Dendritic cell treated with granulocyte-macrophage colony-stimulating factor and Interleukin-4, amounts not matched to agents 40 ng/mL and 50 ng/mL, for 4 days (primary cell): Measurements from ENCODE around the gene TM2D1.
"Not testable (repeated sequence)": the region's sequence is repeated elsewhere in the genome, so short reads cannot be mapped to it uniquely, and the experiment has no call there.

Experiments used
- H3K27ac Mint-ChIP-seq: one replicate; pipeline ENCODE4 v1.8.0; 2022; ENCODE audit warnings: mild to moderate bottlenecking, mixed read lengths
- H3K27me3 Mint-ChIP-seq: one replicate; pipeline ENCODE4 v1.8.0; 2022; ENCODE audit warnings: mild to moderate bottlenecking, mixed read lengths
- H3K36me3 Mint-ChIP-seq: one replicate; pipeline ENCODE4 v1.8.0; 2022; ENCODE audit warnings: low read depth, mixed read lengths
- H3K4me1 Mint-ChIP-seq: one replicate; pipeline ENCODE4 v1.8.0; 2022; ENCODE audit warnings: low read depth, mixed read lengths
- H3K4me3 Mint-ChIP-seq: one replicate; pipeline ENCODE4 v1.8.0; 2022; ENCODE audit warnings: mild to moderate bottlenecking, moderate library complexity, mixed read lengths
- H3K9me3 Mint-ChIP-seq: one replicate; pipeline ENCODE4 v1.8.0; 2022; ENCODE audit warnings: mixed read lengths
- intact Hi-C: fragments of 100-400 bp; cut with micrococcal nuclease; formaldehyde crosslinking; loops from one replicate; pipeline ENCODE4 v1.15.0; 2022

Gene TM2D1

GRCh38 chr1:61692155-61692800 is 32.7 kb downstream of the TM2D1 start:
- H3K4me3 Mint-ChIP-seq = no peak overlapping the region

GRCh38 chr1:61687901-61688300 is 37.0 kb downstream of the TM2D1 start:
- Mint-ChIP-seq H3K27ac (no peak overlapping the region), H3K27me3 (no peaks in the 10 kb centered on the region), H3K36me3 (peaks cover 56% of the 10 kb centered on the region), H3K4me3 (no peak overlapping the region), H3K4me1 (no peaks in the 10 kb centered on the region), H3K9me3 (no peaks in the 10 kb centered on the region)
- intact Hi-C loops = no loop called here

More at GRCh38 chr1:61692155-61692800, 32.7 kb downstream of the TM2D1 start:
- H3K9me3 Mint-ChIP-seq = no peaks in the 10 kb centered on the region
- H3K4me1 Mint-ChIP-seq = no peaks in the 10 kb centered on the region
- peak overlapping the region; percentile 7 for H3K27ac Mint-ChIP-seq
- H3K36me3 Mint-ChIP-seq = peaks cover 48% of the 10 kb centered on the region
- H3K27me3 Mint-ChIP-seq = no peaks in the 10 kb centered on the region
- intact Hi-C loops = no loop called here

GRCh38 chr1:61682891-61683290 is 42.0 kb downstream of the TM2D1 start:
- no peaks in the 10 kb centered on the region for H3K9me3 Mint-ChIP-seq
- no peak overlapping the region for H3K4me3 Mint-ChIP-seq
- H3K36me3 Mint-ChIP-seq = peaks cover 70% of the 10 kb centered on the region
- H3K4me1 Mint-ChIP-seq = no peaks in the 10 kb centered on the region
- no peaks in the 10 kb centered on the region for H3K27me3 Mint-ChIP-seq
- intact Hi-C loops = no loop called here
- no peak overlapping the region for H3K27ac Mint-ChIP-seq

- Mint-ChIP-seq H3K27ac (no peak overlapping the region), H3K4me1 (no peaks in the 10 kb centered on the region), H3K4me3 (no peak overlapping the region), H3K36me3 (peaks cover 59% of the 10 kb centered on the region), H3K27me3 (no peaks in the 10 kb centered on the region), H3K9me3 (no peaks in the 10 kb centered on the region)
- intact Hi-C loops = no loop called here
Measured at GRCh38 chr1:61680500-61680899, 44.4 kb downstream of the TM2D1 start.

- H3K36me3 Mint-ChIP-seq = peaks cover 37% of the 10 kb centered on the region
- H3K9me3 Mint-ChIP-seq, intact Hi-C loops, H3K4me3 Mint-ChIP-seq, H3K4me1 Mint-ChIP-seq, H3K27me3 Mint-ChIP-seq, H3K27ac Mint-ChIP-seq: not testable (repeated sequence)
Measured at GRCh38 chr1:61676881-61677280, 48.1 kb downstream of the TM2D1 start.

GRCh38 chr1:61674221-61674620 is 50.7 kb downstream of the TM2D1 start:
- H3K36me3 Mint-ChIP-seq = peaks cover 19% of the 10 kb centered on the region
- intact Hi-C loops = no loop called here
- H3K4me1 Mint-ChIP-seq = peaks cover 23% of the 10 kb centered on the region
- no peaks in the 10 kb centered on the region for H3K9me3 Mint-ChIP-seq
- H3K4me3 Mint-ChIP-seq = no peak overlapping the region
- no peak overlapping the region for H3K27ac Mint-ChIP-seq
- H3K27me3 Mint-ChIP-seq = no peaks in the 10 kb centered on the region

- intact Hi-C loops = no loop called here
- H3K4me1 Mint-ChIP-seq = peaks cover 24% of the 10 kb centered on the region
- no peaks in the 10 kb centered on the region for H3K9me3 Mint-ChIP-seq
- peaks cover 13% of the 10 kb centered on the region for H3K36me3 Mint-ChIP-seq
- no peak overlapping the region for H3K4me3 Mint-ChIP-seq
- H3K27me3 Mint-ChIP-seq = no peaks in the 10 kb centered on the region
- H3K27ac Mint-ChIP-seq = no peak overlapping the region
Measured at GRCh38 chr1:61672376-61672775, 52.6 kb downstream of the TM2D1 start.

- no peaks in the 10 kb centered on the region for H3K9me3 Mint-ChIP-seq
- peaks cover 6% of the 10 kb centered on the region for H3K36me3 Mint-ChIP-seq
- peak overlapping the region; percentile 33 for H3K27ac Mint-ChIP-seq
- H3K4me3 Mint-ChIP-seq = no peak overlapping the region
- intact Hi-C loops = no loop called here
- H3K4me1 Mint-ChIP-seq = peaks cover 24% of the 10 kb centered on the region
- no peaks in the 10 kb centered on the region for H3K27me3 Mint-ChIP-seq
Measured at GRCh38 chr1:61670445-61670844, 54.5 kb downstream of the TM2D1 start.

- H3K27me3 Mint-ChIP-seq = no peaks in the 10 kb centered on the region
- peaks cover 6% of the 10 kb centered on the region for H3K36me3 Mint-ChIP-seq
- peaks cover 24% of the 10 kb centered on the region for H3K4me1 Mint-ChIP-seq
- H3K9me3 Mint-ChIP-seq = no peaks in the 10 kb centered on the region
- H3K27ac Mint-ChIP-seq = peak overlapping the region; percentile 33
- intact Hi-C loops = no loop called here
- no peak overlapping the region for H3K4me3 Mint-ChIP-seq
Measured at GRCh38 chr1:61670016-61670415, 54.9 kb downstream of the TM2D1 start.

- Mint-ChIP-seq H3K4me3 (no peak overlapping the region), H3K4me1 (peaks cover 7% of the 10 kb centered on the region), H3K27me3 (no peaks in the 10 kb centered on the region), H3K36me3 (no peaks in the 10 kb centered on the region), H3K27ac (no peak overlapping the region), H3K9me3 (no peaks in the 10 kb centered on the region)
- intact Hi-C loops = no loop called here
Measured at GRCh38 chr1:61659061-61659460, 65.9 kb downstream of the TM2D1 start.

GRCh38 chr1:61655453-61655852 is 69.5 kb downstream of the TM2D1 start:
- intact Hi-C loops = no loop called here
- H3K36me3 Mint-ChIP-seq = no peaks in the 10 kb centered on the region
- no peak overlapping the region for H3K4me3 Mint-ChIP-seq
- no peak overlapping the region for H3K27ac Mint-ChIP-seq
- no peaks in the 10 kb centered on the region for H3K9me3 Mint-ChIP-seq
- peaks cover 7% of the 10 kb centered on the region for H3K4me1 Mint-ChIP-seq
- H3K27me3 Mint-ChIP-seq = no peaks in the 10 kb centered on the region

GRCh38 chr1:61654067-61654466 is 70.9 kb downstream of the TM2D1 start:
- Mint-ChIP-seq H3K9me3 (no peaks in the 10 kb centered on the region), H3K4me3 (no peak overlapping the region), H3K36me3 (no peaks in the 10 kb centered on the region), H3K4me1 (peaks cover 7% of the 10 kb centered on the region), H3K27me3 (no peaks in the 10 kb centered on the region), H3K27ac (no peak overlapping the region)
- intact Hi-C loops = no loop called here

- Mint-ChIP-seq H3K27ac (no peak overlapping the region), H3K27me3 (no peaks in the 10 kb centered on the region), H3K9me3 (no peaks in the 10 kb centered on the region), H3K36me3 (no peaks in the 10 kb centered on the region), H3K4me1 (no peaks in the 10 kb centered on the region), H3K4me3 (no peak overlapping the region)
- intact Hi-C loops = loop anchor here (10.0 kb wide), 2 partner anchors 394 to 574 kb away; no protein-coding TSS in a partner anchor
Measured at GRCh38 chr1:61648983-61649742, 75.8 kb downstream of the TM2D1 start.

- Mint-ChIP-seq H3K36me3 (no peaks in the 10 kb centered on the region), H3K9me3 (no peaks in the 10 kb centered on the region), H3K27me3 (no peaks in the 10 kb centered on the region), H3K4me1 (peaks cover 7% of the 10 kb centered on the region), H3K4me3 (no peak overlapping the region), H3K27ac (no peak overlapping the region)
- intact Hi-C loops = loop anchor here (10.0 kb wide), 2 partner anchors 392 to 572 kb away; no protein-coding TSS in a partner anchor
Measured at GRCh38 chr1:61647142-61647541, 77.8 kb downstream of the TM2D1 start.
